Measurements from ENCODE around the gene TCAF1. TPM values are rescaled to one million over a fixed set of nuclear protein-coding genes. Genes with fewer than 3 reads are reported as not detected.
"Not testable (repeated sequence)": the region's sequence is repeated elsewhere in the genome, so short reads cannot be mapped to it uniquely, and the experiment has no call there.

Gene TCAF1
- total RNA-seq, 1 donor: 77.1 TPM

- H3K9me3 ChIP-seq (ENCODE audit: low read depth, low read length): no peaks in the 10 kb centered on the region
- H3K79me2 ChIP-seq (ENCODE audit: insufficient read depth, low read length): no peaks in the 10 kb centered on the region
- H3K4me1 ChIP-seq (ENCODE audit: insufficient read depth, low read length): no peaks in the 10 kb centered on the region
- no peak overlapping the region for H3K4me2 ChIP-seq (ENCODE audit: insufficient read depth, low read length)
- H3K4me3 ChIP-seq (ENCODE audit: insufficient read depth, low read length): no peak overlapping the region
- DNase-seq (ENCODE audit: insufficient read length, low spot score, missing footprints): no peak
- no peaks in the 10 kb centered on the region for H3K27me3 ChIP-seq (ENCODE audit: insufficient read depth, low read length)
- no peaks in the 10 kb centered on the region for H3K36me3 ChIP-seq (ENCODE audit: insufficient read depth, low read length)
- no peak overlapping the region for H2AFZ ChIP-seq (ENCODE audit: low read length)
- TF ChIP-seq CTCF (IDR thresholded peaks at IDR 0.05; ENCODE audit: extremely low read depth, low read depth, low read length): no peak
- H3K27ac ChIP-seq (ENCODE audit: low read depth, low read length): no peak overlapping the region
- H4K20me1 ChIP-seq (ENCODE audit: insufficient read depth, low read length): no peaks in the 10 kb centered on the region
These were observed 52.0 kb downstream of the TCAF1 start for GRCh38 chr7:143849785-143850479.

DNA sequence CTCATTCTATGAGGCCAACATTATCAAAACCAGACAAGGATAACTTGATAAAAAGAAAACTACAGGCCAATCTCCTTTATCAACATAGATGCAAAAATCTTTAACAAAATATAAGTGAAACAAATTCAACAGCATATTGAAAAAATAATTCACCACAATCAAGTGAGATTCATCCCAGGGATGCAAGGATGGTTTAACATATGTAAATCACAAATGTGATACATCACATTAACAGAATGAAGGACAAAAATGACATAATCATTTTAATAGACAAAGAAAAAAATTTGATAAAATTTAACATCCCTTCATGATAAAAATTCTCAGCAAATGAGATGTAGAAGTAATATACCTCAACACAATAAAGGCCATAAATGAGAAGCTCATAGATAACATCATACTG lies 53.8 kb downstream of the TCAF1 start:
- Histone ChIP-seq H3K79me2 (ENCODE audit: insufficient read depth, low read length) (no peaks in the 10 kb centered on the region), H3K4me1 (ENCODE audit: insufficient read depth, low read length) (no peaks in the 10 kb centered on the region), H3K27me3 (ENCODE audit: insufficient read depth, low read length) (no peaks in the 10 kb centered on the region), H3K36me3 (ENCODE audit: insufficient read depth, low read length) (no peaks in the 10 kb centered on the region), H3K4me3 (ENCODE audit: insufficient read depth, low read length) (no peak overlapping the region), H3K27ac (ENCODE audit: low read depth, low read length) (no peak overlapping the region), H3K4me2 (ENCODE audit: insufficient read depth, low read length) (no peak overlapping the region), H3K9me3 (ENCODE audit: low read depth, low read length) (no peaks in the 10 kb centered on the region), H2AFZ (ENCODE audit: low read length) (no peak overlapping the region), H4K20me1 (ENCODE audit: insufficient read depth, low read length) (no peaks in the 10 kb centered on the region)
- DNase-seq (ENCODE audit: insufficient read length, low spot score, missing footprints): no peak
- TF ChIP-seq CTCF (IDR thresholded peaks at IDR 0.05; ENCODE audit: extremely low read depth, low read depth, low read length): no peak

GRCh38 chr7:143846692-143847091 lies 55.3 kb downstream of the TCAF1 start:
- H3K27me3 ChIP-seq (ENCODE audit: insufficient read depth, low read length): no peaks in the 10 kb centered on the region

DNA sequence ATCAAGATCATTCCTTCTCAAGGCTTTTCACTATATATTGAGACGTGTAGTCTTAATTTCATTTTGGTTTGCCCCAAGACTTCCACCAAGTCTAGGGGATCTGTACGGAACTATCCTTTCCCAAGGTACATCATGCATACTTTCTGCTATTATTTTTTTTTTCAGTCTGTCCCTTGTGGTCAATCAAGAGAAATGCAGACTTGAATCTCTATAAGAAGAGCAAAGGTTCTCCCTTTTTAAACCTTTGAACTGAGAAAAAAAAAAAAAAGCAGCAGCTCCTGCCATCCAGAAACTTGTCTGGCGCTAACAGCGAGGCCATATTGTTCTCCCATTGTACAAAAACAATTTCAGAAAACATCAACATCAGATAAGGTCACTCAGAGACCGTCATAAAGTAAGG lies 60.3 kb downstream of the TCAF1 start:
- H3K4me2 ChIP-seq (ENCODE audit: insufficient read depth, low read length); DNase-seq (ENCODE audit: insufficient read length, low spot score, missing footprints): not testable (repeated sequence)

More at GRCh38 chr7:143846692-143847091, 55.3 kb downstream of the TCAF1 start:
- no peaks in the 10 kb centered on the region for H3K36me3 ChIP-seq (ENCODE audit: insufficient read depth, low read length)
- no peak overlapping the region for H3K4me2 ChIP-seq (ENCODE audit: insufficient read depth, low read length)
- H4K20me1 ChIP-seq (ENCODE audit: insufficient read depth, low read length): no peaks in the 10 kb centered on the region
- H3K9me3 ChIP-seq (ENCODE audit: low read depth, low read length): no peaks in the 10 kb centered on the region
- H2AFZ ChIP-seq (ENCODE audit: low read length): no peak overlapping the region
- DNase-seq (ENCODE audit: insufficient read length, low spot score, missing footprints): no peak
- no peak for TF ChIP-seq CTCF (IDR thresholded peaks at IDR 0.05; ENCODE audit: extremely low read depth, low read depth, low read length)
- no peak overlapping the region for H3K27ac ChIP-seq (ENCODE audit: low read depth, low read length)
- H3K79me2 ChIP-seq (ENCODE audit: insufficient read depth, low read length): no peaks in the 10 kb centered on the region
- no peak overlapping the region for H3K4me3 ChIP-seq (ENCODE audit: insufficient read depth, low read length)
- H3K4me1 ChIP-seq (ENCODE audit: insufficient read depth, low read length): no peaks in the 10 kb centered on the region

DNA sequence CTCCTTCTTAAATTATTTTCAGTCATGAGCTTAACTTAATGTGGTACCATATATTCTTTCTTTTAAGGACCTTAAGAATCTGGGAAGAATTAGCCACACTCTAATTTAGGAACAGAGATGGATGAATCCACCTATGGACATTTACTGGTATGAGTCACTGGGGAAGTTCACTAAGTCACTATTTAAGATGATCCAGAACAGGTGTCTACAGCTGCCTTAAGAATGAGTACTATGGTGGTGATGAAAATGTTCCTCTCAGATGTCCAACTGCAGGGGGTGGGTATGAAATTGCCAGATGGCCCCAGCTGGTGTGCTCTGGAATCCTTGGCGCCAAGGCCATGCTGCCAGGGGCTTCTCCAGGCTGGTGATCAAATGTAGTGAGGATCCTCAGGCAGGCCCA lies 61.9 kb downstream of the TCAF1 start:
- not testable (repeated sequence) for H2AFZ ChIP-seq (ENCODE audit: low read length); H3K9me3 ChIP-seq (ENCODE audit: low read depth, low read length); H3K4me1 ChIP-seq (ENCODE audit: insufficient read depth, low read length); H3K79me2 ChIP-seq (ENCODE audit: insufficient read depth, low read length); H3K4me3 ChIP-seq (ENCODE audit: insufficient read depth, low read length); H3K36me3 ChIP-seq (ENCODE audit: insufficient read depth, low read length); H3K27me3 ChIP-seq (ENCODE audit: insufficient read depth, low read length); H3K4me2 ChIP-seq (ENCODE audit: insufficient read depth, low read length); H4K20me1 ChIP-seq (ENCODE audit: insufficient read depth, low read length); H3K27ac ChIP-seq (ENCODE audit: low read depth, low read length); DNase-seq (ENCODE audit: insufficient read length, low spot score, missing footprints)

More for the DNA sequence above, 60.3 kb downstream of the TCAF1 start:
- not testable (repeated sequence) for H4K20me1 ChIP-seq (ENCODE audit: insufficient read depth, low read length); H3K27ac ChIP-seq (ENCODE audit: low read depth, low read length); H3K9me3 ChIP-seq (ENCODE audit: low read depth, low read length); H3K79me2 ChIP-seq (ENCODE audit: insufficient read depth, low read length); H3K36me3 ChIP-seq (ENCODE audit: insufficient read depth, low read length); H3K4me3 ChIP-seq (ENCODE audit: insufficient read depth, low read length); H3K4me1 ChIP-seq (ENCODE audit: insufficient read depth, low read length); H2AFZ ChIP-seq (ENCODE audit: low read length); H3K27me3 ChIP-seq (ENCODE audit: insufficient read depth, low read length)

Data from osteoblast (primary cell).